ENCODE data around the gene OPTC. TPM values are rescaled to one million over a fixed set of nuclear protein-coding genes. Genes with fewer than 3 reads are reported as not detected.

OPTC gene
- total RNA-seq, 1 experiment from 2014 or later: not detected

DNA sequence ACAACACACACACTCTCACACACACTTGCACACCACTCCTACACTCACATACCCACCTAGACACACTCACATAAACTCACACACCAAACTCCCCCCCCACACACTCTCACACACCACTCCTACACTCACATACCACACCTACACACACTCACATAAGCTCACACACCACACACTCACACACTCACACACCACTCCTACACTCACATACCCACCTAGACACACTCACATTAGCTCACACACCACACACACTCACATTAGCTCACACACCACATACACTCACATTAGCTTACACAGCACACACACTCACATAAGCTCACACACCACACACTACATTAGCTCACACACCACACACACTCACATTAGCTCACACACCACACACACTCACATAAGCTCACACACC lies 33.1 kb downstream of the OPTC start (continued):
- TF ChIP-seq ZFX (IDR thresholded peaks at IDR 0.05): no peak
- TF ChIP-seq, protein P1, sequence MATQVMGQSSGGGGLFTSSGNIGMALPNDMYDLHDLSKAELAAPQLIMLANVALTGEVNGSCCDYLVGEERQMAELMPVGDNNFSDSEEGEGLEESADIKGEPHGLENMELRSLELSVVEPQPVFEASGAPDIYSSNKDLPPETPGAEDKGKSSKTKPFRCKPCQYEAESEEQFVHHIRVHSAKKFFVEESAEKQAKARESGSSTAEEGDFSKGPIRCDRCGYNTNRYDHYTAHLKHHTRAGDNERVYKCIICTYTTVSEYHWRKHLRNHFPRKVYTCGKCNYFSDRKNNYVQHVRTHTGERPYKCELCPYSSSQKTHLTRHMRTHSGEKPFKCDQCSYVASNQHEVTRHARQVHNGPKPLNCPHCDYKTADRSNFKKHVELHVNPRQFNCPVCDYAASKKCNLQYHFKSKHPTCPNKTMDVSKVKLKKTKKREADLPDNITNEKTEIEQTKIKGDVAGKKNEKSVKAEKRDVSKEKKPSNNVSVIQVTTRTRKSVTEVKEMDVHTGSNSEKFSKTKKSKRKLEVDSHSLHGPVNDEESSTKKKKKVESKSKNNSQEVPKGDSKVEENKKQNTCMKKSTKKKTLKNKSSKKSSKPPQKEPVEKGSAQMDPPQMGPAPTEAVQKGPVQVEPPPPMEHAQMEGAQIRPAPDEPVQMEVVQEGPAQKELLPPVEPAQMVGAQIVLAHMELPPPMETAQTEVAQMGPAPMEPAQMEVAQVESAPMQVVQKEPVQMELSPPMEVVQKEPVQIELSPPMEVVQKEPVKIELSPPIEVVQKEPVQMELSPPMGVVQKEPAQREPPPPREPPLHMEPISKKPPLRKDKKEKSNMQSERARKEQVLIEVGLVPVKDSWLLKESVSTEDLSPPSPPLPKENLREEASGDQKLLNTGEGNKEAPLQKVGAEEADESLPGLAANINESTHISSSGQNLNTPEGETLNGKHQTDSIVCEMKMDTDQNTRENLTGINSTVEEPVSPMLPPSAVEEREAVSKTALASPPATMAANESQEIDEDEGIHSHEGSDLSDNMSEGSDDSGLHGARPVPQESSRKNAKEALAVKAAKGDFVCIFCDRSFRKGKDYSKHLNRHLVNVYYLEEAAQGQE (IDR thresholded peaks at IDR 0.05; ENCODE audit: low read depth): no peak

DNA sequence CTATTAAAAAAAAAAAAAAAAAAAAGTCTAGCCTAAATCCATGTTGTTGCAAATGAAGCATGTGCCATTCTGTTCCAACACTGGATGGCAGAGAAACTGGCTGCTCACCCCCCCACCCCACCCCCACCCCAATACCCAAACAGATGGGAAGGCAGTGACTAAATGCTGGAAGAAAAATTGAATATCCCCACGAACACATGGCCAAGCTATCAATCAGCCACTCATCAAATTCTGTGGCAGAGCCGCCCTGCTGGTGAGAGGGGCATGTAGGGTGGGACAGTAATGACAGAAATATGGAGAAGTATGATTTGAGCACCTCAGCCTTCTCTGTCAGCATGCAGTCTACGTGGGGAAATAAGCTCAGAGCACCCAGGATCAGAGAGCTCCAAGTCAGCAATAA lies 34.1 kb downstream of the OPTC start:
- no peak overlapping the region for H3K9ac ChIP-seq (ENCODE audit: low read length)
- no peak overlapping the region for H2AFZ ChIP-seq (ENCODE audit: low read depth, low read length, poor library complexity, severe bottlenecking)
- no peak for TF ChIP-seq YY1 (IDR thresholded peaks at IDR 0.05; ENCODE audit: extremely low read depth, insufficient replicate concordance, low read depth, low read length)
- TF ChIP-seq, protein P2, sequence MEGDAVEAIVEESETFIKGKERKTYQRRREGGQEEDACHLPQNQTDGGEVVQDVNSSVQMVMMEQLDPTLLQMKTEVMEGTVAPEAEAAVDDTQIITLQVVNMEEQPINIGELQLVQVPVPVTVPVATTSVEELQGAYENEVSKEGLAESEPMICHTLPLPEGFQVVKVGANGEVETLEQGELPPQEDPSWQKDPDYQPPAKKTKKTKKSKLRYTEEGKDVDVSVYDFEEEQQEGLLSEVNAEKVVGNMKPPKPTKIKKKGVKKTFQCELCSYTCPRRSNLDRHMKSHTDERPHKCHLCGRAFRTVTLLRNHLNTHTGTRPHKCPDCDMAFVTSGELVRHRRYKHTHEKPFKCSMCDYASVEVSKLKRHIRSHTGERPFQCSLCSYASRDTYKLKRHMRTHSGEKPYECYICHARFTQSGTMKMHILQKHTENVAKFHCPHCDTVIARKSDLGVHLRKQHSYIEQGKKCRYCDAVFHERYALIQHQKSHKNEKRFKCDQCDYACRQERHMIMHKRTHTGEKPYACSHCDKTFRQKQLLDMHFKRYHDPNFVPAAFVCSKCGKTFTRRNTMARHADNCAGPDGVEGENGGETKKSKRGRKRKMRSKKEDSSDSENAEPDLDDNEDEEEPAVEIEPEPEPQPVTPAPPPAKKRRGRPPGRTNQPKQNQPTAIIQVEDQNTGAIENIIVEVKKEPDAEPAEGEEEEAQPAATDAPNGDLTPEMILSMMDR (IDR thresholded peaks at IDR 0.05 in 2 of 3, conservative IDR thresholded peaks at IDR 0.05 in 1 of 3; ENCODE audit: borderline replicate concordance in 1 of 3, insufficient read depth in 1 of 3, low read depth in 2 of 3, low read length in 2 of 3): peak in 2 of 3 experiments; percentile 36; a peak in 4 of 6 replicates
- TF ChIP-seq JUND (IDR thresholded peaks at IDR 0.05): no peak
- H3K9me3 ChIP-seq (ENCODE audit: control insufficient read depth in 1 of 2, insufficient read depth in 1 of 2, low read depth in 1 of 2, low read length in 2 of 2): no peaks in the 10 kb centered on the region
- intact Hi-C loops (cut with micrococcal nuclease): no loop called here
- H3K4me2 ChIP-seq (ENCODE audit: low read length): no peak overlapping the region
- no peaks in the 10 kb centered on the region for H3K36me3 ChIP-seq (ENCODE audit: control insufficient read depth in 1 of 2, insufficient read depth in 2 of 2, low read length in 2 of 2)
- RAD21 ChIA-PET (ENCODE audit: low non-redundant PET in 1 of 2, low total read pairs in 2 of 2, uncharacterized antibody in 2 of 2, unreplicated experiment in 2 of 2): no interaction called here
- no peak overlapping the region for H3K27ac ChIP-seq (ENCODE audit: low read depth, low read length)
- no peaks in the 10 kb centered on the region; a peak in 1 of 4 replicates for H3K4me1 ChIP-seq (ENCODE audit: control insufficient read depth in 1 of 2, insufficient read depth in 2 of 2, low read length in 2 of 2)
- DNase-seq (ENCODE audit: low read depth, low spot score) (no peak), ATAC-seq (peak; percentile 52)
- CTCF ChIA-PET: interaction anchor here (0.6 kb wide), 1 partner anchor 200 kb away, joined by 3 read pairs; no protein-coding TSS in a partner anchor
- no peaks in the 10 kb centered on the region for H3K79me2 ChIP-seq (ENCODE audit: insufficient read depth, low read length)
- POLR2A ChIA-PET: no interaction called here
- H3K27me3 ChIP-seq (ENCODE audit: insufficient read depth, low read length): no peaks in the 10 kb centered on the region
- no TSS peak for BruUV-seq (replicated peaks)
- no peak overlapping the region for H3K4me3 ChIP-seq (replicated peaks in 1 of 2; ENCODE audit: low read depth in 1 of 2, low read length in 2 of 2)
- no peaks in the 10 kb centered on the region for H4K20me1 ChIP-seq (ENCODE audit: insufficient read depth)
- no peaks in the 10 kb centered on the region for H3K9me2 ChIP-seq (ENCODE audit: insufficient read depth)
